ENCODE measurements around the gene ZNRD2.

ZNRD2 gene

GRCh38 chr11:65578134-65578533, 7.9 kb downstream of the ZNRD2 start:
- no peaks in the 10 kb centered on the region for H3K27me3 ChIP-seq (ENCODE audit: low read length)
- TF ChIP-seq, protein P1, sequence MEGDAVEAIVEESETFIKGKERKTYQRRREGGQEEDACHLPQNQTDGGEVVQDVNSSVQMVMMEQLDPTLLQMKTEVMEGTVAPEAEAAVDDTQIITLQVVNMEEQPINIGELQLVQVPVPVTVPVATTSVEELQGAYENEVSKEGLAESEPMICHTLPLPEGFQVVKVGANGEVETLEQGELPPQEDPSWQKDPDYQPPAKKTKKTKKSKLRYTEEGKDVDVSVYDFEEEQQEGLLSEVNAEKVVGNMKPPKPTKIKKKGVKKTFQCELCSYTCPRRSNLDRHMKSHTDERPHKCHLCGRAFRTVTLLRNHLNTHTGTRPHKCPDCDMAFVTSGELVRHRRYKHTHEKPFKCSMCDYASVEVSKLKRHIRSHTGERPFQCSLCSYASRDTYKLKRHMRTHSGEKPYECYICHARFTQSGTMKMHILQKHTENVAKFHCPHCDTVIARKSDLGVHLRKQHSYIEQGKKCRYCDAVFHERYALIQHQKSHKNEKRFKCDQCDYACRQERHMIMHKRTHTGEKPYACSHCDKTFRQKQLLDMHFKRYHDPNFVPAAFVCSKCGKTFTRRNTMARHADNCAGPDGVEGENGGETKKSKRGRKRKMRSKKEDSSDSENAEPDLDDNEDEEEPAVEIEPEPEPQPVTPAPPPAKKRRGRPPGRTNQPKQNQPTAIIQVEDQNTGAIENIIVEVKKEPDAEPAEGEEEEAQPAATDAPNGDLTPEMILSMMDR (IDR thresholded peaks at IDR 0.05; ENCODE audit: insufficient read depth, low read length, poor library complexity, severe bottlenecking) = no peak
- TF ChIP-seq EZH2phosphoT487 (conservative IDR thresholded peaks at IDR 0.05; ENCODE audit: low read length) = no peak
- H3K4me2 ChIP-seq (ENCODE audit: low read depth, low read length, poor library complexity, severe bottlenecking) = no peak overlapping the region
- no peaks in the 10 kb centered on the region for H3K9me3 ChIP-seq (ENCODE audit: insufficient read depth, low read length)
- peaks cover 11% of the 10 kb centered on the region for H3F3A ChIP-seq (ENCODE audit: insufficient read depth)
- no peaks in the 10 kb centered on the region for H3K36me3 ChIP-seq (ENCODE audit: low read length)
- H3K27ac ChIP-seq (ENCODE audit: low read depth, low read length) = no peak overlapping the region
- H3K9ac ChIP-seq (ENCODE audit: low read length) = no peak overlapping the region
- no peaks in the 10 kb centered on the region for H3K79me2 ChIP-seq (ENCODE audit: insufficient read depth, low read length)
- H3K9me2 ChIP-seq (replicated peaks; ENCODE audit: insufficient read depth, low read length) = no peaks in the 10 kb centered on the region
- no peaks in the 10 kb centered on the region for H4K20me1 ChIP-seq (ENCODE audit: low read depth, low read length)
- H3K4me3 ChIP-seq (ENCODE audit: insufficient read depth, low read length, poor library complexity, severe bottlenecking) = no peak overlapping the region
- H2AFZ ChIP-seq (ENCODE audit: low read depth, low read length, severe bottlenecking) = no peak overlapping the region

DNA sequence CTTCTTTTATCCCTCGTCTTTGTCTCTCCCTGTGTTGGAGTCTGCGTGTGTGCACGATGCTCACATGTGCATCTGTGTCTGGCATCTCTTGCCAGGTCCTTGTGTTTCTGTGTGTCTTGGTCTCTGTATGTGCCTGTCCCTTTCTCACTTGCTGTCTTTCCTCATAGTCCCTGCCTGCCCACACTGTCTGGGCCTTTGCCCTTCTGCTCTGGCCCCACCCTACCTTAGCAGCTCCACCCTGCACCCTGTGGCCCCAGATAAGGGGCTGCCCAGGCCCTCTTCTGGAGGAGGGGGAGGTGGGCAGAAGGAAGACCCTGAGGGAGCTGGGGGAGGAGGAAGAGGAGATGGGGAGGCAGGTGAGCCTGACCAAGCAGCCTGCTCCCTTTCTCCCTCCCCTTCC, 8.4 kb downstream of the ZNRD2 start:
- Histone ChIP-seq H3K9me3 (ENCODE audit: insufficient read depth, low read length) (no peaks in the 10 kb centered on the region), H3K79me2 (ENCODE audit: insufficient read depth, low read length) (no peaks in the 10 kb centered on the region), H3F3A (ENCODE audit: insufficient read depth) (peaks cover 11% of the 10 kb centered on the region), H3K27me3 (ENCODE audit: low read length) (no peaks in the 10 kb centered on the region), H3K27ac (ENCODE audit: low read depth, low read length) (no peak overlapping the region), H3K9me2 (replicated peaks; ENCODE audit: insufficient read depth, low read length) (no peaks in the 10 kb centered on the region), H3K36me3 (ENCODE audit: low read length) (no peaks in the 10 kb centered on the region), H3K4me2 (ENCODE audit: low read depth, low read length, poor library complexity, severe bottlenecking) (no peak overlapping the region), H3K9ac (ENCODE audit: low read length) (no peak overlapping the region), H4K20me1 (ENCODE audit: low read depth, low read length) (no peaks in the 10 kb centered on the region), H3K4me3 (ENCODE audit: insufficient read depth, low read length, poor library complexity, severe bottlenecking) (no peak overlapping the region), H2AFZ (ENCODE audit: low read depth, low read length, severe bottlenecking) (no peak overlapping the region)
- TF ChIP-seq, protein P1 (IDR thresholded peaks at IDR 0.05; ENCODE audit: insufficient read depth, low read length, poor library complexity, severe bottlenecking) = no peak

DNA sequence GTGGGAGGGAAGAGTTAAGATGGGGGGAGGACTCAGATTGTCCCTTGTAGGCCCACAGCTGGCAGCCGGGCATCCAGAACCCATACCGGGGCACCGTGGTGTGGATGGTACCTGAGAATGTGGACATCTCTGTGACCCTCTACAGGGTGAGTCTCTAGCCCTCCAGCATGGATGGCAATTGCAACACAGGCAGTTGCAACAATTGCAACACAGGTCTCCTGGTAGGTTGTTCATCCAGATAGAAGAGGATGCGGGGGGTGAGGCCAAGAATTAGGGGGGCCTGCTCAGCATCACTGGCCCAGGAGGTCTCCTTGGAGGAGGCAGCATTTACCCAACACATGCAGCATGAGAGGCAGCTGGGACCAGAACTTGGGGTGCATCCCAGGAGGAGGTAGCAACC, 9.0 kb downstream of the ZNRD2 start:
- H4K20me1 ChIP-seq (ENCODE audit: low read depth, low read length) = no peaks in the 10 kb centered on the region
- H3K36me3 ChIP-seq (ENCODE audit: low read length) = no peaks in the 10 kb centered on the region
- H3K9me3 ChIP-seq (ENCODE audit: insufficient read depth, low read length) = no peaks in the 10 kb centered on the region
- H3K27me3 ChIP-seq (ENCODE audit: low read length) = no peaks in the 10 kb centered on the region
- H3K9me2 ChIP-seq (replicated peaks; ENCODE audit: insufficient read depth, low read length) = no peaks in the 10 kb centered on the region
- no peak overlapping the region for H3K27ac ChIP-seq (ENCODE audit: low read depth, low read length)
- no peak overlapping the region for H3K4me3 ChIP-seq (ENCODE audit: insufficient read depth, low read length, poor library complexity, severe bottlenecking)
- H2AFZ ChIP-seq (ENCODE audit: low read depth, low read length, severe bottlenecking) = no peak overlapping the region
- no peak overlapping the region for H3K4me2 ChIP-seq (ENCODE audit: low read depth, low read length, poor library complexity, severe bottlenecking)
- H3K79me2 ChIP-seq (ENCODE audit: insufficient read depth, low read length) = no peaks in the 10 kb centered on the region
- H3K9ac ChIP-seq (ENCODE audit: low read length) = no peak overlapping the region
- TF ChIP-seq EZH2phosphoT487 (conservative IDR thresholded peaks at IDR 0.05; ENCODE audit: low read length) = no peak
- TF ChIP-seq, protein P1 (IDR thresholded peaks at IDR 0.05; ENCODE audit: insufficient read depth, low read length, poor library complexity, severe bottlenecking) = no peak
- peaks cover 11% of the 10 kb centered on the region for H3F3A ChIP-seq (ENCODE audit: insufficient read depth)
